ENCODE results near the gene DCAF10.

- TF ChIP-seq, protein P1, sequence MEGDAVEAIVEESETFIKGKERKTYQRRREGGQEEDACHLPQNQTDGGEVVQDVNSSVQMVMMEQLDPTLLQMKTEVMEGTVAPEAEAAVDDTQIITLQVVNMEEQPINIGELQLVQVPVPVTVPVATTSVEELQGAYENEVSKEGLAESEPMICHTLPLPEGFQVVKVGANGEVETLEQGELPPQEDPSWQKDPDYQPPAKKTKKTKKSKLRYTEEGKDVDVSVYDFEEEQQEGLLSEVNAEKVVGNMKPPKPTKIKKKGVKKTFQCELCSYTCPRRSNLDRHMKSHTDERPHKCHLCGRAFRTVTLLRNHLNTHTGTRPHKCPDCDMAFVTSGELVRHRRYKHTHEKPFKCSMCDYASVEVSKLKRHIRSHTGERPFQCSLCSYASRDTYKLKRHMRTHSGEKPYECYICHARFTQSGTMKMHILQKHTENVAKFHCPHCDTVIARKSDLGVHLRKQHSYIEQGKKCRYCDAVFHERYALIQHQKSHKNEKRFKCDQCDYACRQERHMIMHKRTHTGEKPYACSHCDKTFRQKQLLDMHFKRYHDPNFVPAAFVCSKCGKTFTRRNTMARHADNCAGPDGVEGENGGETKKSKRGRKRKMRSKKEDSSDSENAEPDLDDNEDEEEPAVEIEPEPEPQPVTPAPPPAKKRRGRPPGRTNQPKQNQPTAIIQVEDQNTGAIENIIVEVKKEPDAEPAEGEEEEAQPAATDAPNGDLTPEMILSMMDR (IDR thresholded peaks at IDR 0.05; ENCODE audit: control extremely low read depth in 1 of 3, insufficient read depth in 1 of 3, low read depth in 1 of 3, low read length in 3 of 3) = no peak
- TF ChIP-seq ATF2 (IDR thresholded peaks at IDR 0.05; ENCODE audit: low read length) (no peak), GABPA (IDR thresholded peaks at IDR 0.05; ENCODE audit: borderline replicate concordance, insufficient read depth, low read length) (no peak), EZH2 (IDR thresholded peaks at IDR 0.05; ENCODE audit: low read depth, low read length, severe bottlenecking) (no peak), TCF12 (IDR thresholded peaks at IDR 0.05; ENCODE audit: low read depth, low read length) (no peak), POLR2A (IDR thresholded peaks at IDR 0.05; ENCODE audit: control extremely low read depth in 1 of 2, low read depth in 2 of 2, low read length in 2 of 2) (no peak), POLR2AphosphoS5 (IDR thresholded peaks at IDR 0.05; ENCODE audit: low read depth, low read length) (no peak), MAFK (IDR thresholded peaks at IDR 0.05; ENCODE audit: low read depth, low read length) (no peak), RBBP5 (IDR thresholded peaks at IDR 0.05; ENCODE audit: borderline replicate concordance, low read depth, low read length) (no peak), RAD21 (IDR thresholded peaks at IDR 0.05 in 1 of 2, conservative IDR thresholded peaks at IDR 0.05 in 1 of 2; ENCODE audit: low read depth in 2 of 2, low read length in 2 of 2) (no peak), SIN3A (conservative IDR thresholded peaks at IDR 0.05 in 1 of 2, IDR thresholded peaks at IDR 0.05 in 1 of 2; ENCODE audit: low read depth in 1 of 2, low read length in 2 of 2) (no peak), SIX5 (IDR thresholded peaks at IDR 0.05; ENCODE audit: low read depth, low read length) (no peak), ZNF274 (IDR thresholded peaks at IDR 0.05; ENCODE audit: borderline replicate concordance, extremely low read depth, low read length) (no peak)
These were observed 105.2 kb downstream of the DCAF10 start for GRCh38 chr9:37905776-37906175.

Data from H1 (cell line).